ENCODE results near the gene CLBA1.
A peak's percentile ranks its signal among the peaks of the same experiment; 100 is the strongest.
"Not testable (repeated sequence)": the region's sequence is repeated elsewhere in the genome, so short reads cannot be mapped to it uniquely, and the experiment has no call there.

The CLBA1 gene

DNA sequence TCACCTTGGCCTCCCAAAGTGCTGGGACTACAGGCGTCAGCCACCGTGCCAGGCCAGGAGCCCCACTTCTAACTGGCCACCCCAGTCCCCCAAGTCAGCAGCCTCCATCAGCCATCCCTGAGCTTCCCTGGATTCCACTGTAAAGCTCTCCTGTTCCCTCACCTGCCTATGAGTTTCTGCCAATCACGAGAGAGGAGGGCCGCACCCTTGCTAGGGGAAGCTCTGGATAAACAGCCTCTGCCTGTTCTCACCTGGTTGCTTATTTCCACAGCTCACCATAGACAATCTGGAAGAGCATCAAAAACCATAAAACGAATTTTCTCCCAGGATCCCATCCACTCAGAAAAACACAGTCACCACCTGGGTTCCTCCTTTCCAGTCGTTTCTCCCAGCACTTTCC, 30.3 kb downstream of the CLBA1 start:
- intact Hi-C loops (cut with DNase I) = no loop called here

DNA sequence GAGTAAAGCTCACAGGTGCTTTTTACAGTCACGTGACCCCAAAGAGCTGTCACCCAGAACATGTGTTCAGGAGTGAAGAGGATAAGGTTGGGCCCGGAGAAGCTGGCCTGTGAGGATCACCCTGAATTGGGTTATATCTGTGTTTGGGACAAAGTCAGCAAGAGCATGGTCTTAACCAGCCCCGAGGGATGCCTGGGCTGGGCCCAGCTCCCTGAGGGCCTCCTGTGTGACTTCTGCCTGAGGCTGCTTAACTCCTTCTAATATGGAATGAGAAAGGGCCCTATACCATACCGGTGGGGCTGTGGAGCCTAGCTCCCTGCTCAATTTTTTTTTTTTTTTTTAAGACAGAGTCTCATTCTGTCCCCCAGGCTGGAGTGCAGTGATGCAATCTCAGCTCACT, 32.8 kb downstream of the CLBA1 start:
- DNase-seq = peak in 3 of 10 donors; percentile 14 to 49 (median 32)
- intact Hi-C loops (cut with DNase I) = no loop called here

More for the DNA sequence above, 30.3 kb downstream of the CLBA1 start:
- DNase-seq = peak in 2 of 10 donors; percentile 3 to 31

DNA sequence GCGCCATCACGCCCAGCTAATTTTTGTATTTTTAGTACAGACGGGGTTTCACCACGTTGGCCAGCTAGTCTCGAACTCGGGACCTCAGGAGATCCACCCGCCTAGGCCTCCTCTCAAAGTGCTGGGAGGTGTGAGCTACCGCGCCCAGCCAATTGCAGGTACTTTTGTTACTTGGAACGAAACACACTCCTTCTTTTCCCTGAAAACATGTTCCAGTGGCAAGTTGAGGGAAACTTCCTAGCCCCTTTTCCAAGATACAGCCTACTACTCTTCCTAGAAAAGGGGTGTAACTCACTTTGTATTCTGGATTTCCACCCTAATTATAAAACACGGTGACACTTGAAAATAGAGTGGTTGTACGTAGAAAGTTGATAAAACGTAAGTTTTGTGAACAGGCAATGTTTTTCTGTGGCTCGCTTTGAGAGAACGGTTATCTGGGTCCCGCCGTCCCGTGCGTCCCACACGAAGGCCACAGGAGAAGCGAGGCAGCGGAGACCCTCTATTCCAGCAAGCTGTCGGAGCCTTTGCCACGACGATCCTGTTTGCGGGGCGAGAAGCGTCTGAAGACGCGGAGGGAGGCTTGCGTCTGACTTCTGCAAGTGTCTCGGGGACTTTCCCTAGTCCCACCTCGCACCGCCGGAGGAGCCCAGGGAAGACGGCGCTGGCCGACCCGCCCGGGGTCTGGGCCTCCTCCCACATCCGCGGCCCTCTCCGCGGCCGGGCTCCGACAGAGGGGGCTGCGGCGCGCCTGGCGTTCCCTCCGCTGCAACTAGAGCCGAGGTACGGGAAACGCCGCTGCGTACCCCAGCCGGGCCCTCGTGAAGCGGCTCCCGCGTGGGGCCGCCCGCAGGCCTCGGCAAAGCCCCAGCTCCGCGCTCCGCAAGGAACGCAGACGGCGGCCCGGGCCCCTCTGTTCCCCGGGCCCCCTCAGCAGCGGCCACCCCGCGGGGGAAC, 34.5 kb downstream of the CLBA1 start:
- intact Hi-C loops (cut with DNase I) = loop anchor here (2.0 kb wide), 1 partner anchor 25 kb away; no protein-coding TSS in a partner anchor
- peak in 2 of 10 donors; percentile 77 to 86 for DNase-seq

DNA sequence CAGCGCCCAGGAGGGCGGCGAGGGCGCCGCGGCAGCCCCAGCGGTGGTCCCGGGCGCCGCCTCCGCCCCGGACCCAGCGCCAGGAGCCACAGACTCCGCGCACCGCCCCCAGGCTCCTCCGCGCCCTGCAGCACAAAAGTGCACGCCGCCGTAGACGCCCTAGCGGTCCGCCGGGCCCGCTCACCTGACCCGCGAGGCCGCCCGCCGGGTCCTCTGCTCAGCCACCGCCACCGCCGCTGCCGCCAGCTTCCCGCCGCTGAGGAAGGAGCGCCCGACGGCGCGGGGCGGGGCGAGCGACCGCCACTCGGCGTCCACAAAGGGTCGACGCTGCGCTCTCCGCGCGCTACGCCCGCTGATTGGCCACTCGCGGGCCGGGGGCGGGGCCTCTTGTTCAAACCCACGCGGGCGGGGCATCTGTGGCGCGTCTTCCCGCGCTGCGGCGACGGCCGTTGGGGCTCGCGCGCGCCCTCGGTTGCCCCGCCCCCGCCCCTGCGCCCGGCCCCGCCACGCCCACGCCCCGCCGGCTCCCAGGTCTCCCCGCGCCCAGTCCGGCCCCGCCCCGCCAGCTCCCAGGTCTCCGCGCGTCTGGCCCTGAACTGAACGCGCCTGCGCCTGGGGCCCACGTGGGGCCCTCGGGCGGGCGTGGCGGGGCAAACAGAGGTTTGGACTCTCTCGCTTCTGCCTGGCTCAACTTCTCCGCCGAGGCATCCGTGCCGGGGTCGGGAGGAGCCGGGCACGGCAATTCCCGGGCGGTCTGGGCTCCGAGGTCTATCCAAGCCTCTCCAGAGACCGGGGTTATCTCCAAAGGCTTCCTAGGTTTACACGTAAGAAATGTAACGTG, 35.4 kb downstream of the CLBA1 start, which contains the start of gene CDCA4:
CDCA4 (minus strand) TSS at position 269 of the 841 bp plus-strand sequence. CDS start 9,154 bp downstream, outside the sequence.
- intact Hi-C loops (cut with DNase I) = loop anchor here (1.0 to 2.0 kb wide), 2 partner anchors 24 to 36 kb away; partner anchors contain the start of gene CLBA1

DNA sequence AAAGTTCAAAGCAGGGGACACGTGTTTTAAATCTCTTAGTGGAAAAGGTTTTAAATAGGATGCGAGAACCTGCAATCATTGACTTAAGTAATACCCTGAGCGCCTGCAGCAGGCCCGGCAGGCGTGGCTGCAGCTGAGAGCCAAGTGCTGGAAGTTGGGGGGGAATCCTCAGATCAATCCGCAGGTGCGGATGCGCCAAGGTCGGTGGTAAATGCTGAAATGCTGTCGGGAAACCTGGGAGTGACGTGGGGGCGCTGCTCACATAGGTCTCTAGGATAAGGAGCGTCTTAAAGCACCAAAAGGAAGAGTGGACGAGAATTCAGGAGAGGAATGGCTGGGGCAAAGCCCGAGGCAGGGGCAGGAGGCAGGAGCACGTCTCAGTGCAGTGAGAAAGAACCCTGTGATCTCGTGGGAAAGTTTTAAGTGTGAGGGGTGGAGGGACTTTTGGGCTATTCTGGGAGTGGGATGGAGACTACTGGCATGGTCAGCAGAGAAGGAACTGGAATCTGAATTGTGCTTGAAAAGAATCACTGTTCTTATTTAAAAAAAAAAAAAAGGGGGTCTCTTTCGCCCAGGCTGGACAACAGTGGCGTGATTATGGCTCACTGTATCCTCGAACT, 36.2 kb downstream of the CLBA1 start:
- intact Hi-C loops (cut with DNase I) = loop anchor here (1.0 to 2.0 kb wide), 2 partner anchors 23 to 36 kb away; partner anchors contain the start of gene CLBA1
- peak in 6 of 10 donors; percentile 20 to 89 (median 30) for DNase-seq

More for the DNA sequence above, 35.4 kb downstream of the CLBA1 start, which contains the start of gene CDCA4:
- DNase-seq = peak; percentile 93 to 100 (median 98)

DNA sequence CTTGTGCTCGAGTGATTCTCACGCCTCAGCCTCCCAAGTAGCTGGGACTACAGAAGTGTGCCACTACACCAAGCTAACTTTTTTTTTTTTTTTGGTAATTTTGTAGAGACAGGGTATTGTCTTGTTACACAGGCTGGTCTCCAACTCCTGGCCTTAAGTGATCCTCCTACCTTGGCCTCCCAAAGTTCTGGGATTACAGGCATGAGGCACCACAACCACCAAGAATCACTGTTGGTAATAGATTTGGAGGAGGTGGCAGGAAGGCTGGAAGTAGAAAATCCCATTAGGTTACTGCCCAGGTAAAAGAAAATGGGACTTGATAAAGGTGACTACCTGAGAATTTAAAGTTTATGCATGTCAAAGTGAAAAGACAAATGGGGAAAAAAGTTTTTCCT, 36.7 kb downstream of the CLBA1 start:
- intact Hi-C loops (cut with DNase I) = no loop called here
- DNase-seq = no peak

DNA sequence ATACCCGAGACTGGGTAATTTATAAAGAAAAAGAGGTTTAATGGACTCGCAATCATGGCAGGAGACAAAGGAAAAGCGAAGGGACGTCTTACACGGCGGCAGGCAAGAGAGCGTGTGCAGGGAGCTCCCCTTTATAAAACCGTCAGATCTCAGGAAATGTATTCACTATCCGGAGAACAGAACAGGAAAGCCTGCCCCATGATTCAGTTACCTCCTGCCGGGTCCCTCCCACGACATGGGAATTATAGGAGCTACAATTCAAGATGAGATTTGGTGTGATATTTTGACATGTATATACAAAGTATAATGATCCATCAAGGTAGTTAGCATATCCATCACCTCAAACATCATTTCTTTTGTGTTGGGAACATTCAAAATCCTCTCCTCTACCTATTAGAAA, 37.6 kb downstream of the CLBA1 start:
- DNase-seq = peak in 1 of 10 donors; percentile 18
- intact Hi-C loops (cut with DNase I) = no loop called here

DNA sequence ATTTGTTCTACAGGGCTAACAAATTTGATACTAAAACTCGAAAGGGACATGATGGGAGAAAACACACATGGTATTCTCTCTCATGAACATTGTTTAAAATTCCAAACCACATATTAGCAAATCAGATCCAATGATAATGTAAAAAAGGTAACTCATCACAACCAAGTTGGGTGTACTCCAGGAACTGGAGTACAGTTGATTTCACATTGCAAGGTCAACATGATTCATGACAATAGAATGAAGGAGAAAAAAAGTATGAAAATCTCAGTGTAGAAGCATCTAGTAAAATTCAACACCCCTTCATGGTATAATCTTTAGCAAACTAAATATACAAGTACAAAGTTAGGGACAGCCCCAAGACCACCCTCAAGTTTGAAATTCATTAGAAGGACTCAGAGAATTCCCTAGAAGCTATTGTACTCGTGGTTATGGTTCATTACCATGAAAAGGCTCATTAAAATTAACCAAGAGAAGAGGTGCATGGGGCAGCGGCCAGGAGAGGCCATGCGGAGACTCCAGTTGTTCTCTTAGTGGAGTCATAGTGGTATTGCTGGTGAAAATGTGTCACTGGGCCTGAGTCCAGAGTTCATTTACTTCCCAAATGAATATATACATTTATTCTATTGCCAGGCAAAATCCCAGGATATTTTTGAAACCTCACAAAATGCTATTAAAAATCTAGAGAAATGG, 38.3 kb downstream of the CLBA1 start:
- no peak for DNase-seq
- intact Hi-C loops (cut with DNase I) = no loop called here

DNA sequence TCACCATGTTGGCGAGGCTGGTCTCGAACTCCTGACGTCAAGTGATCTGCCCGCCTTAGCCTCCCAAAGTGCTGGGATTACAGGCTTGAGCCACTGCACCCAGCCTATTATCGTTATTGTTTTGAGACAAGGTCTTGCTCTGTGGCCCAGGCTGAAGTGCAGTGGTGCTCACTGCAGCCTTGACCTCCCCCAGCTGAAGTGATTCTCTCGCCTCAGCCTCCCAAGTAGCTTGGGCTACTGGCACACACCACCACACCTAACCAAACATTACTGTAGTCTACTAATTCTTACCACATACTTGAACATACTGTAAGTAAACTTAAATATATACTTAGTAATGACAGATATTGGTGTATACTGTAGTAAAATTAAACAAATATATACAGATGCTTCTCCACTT, 39.8 kb downstream of the CLBA1 start:
- intact Hi-C loops (cut with DNase I) = no loop called here
- DNase-seq = peak in 1 of 10 donors; percentile 27

DNA sequence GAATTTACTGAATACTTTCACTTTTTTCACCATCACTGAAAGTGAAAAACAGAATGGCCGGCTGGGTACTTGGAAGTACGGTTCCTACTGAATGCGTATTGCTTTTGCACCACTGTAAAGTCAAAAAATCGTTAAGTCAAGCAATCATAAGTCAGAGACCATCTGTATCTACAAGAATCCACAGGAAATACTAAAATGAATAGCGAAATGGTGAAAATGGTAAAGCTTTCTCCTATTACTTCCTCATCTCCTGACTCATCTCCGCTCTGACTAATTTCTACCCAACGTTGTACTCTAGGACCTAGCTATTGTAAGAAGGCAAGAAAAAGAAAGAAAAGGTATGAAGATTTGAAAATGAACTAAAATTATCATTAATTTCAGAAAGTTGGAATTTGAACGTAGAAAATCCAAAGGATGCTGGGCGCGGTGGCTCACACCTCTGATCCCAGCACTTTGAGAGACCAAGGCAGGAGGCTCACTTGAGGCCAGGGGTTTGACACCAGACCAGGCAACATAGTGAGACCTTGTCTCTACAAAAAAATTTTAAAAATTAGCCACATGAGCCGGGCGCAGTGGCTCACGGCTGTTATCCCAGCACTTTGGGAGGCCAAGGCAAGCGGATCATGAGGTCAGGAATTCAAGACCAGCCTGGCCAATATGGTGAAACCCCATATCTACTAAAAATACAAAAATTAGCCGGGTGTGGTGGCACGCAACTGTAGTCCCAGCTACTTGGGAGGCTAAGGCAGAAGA, 40.6 kb downstream of the CLBA1 start:
- intact Hi-C loops (cut with DNase I) = no loop called here
- DNase-seq = peak in 2 of 10 donors; percentile 20 to 29

DNA sequence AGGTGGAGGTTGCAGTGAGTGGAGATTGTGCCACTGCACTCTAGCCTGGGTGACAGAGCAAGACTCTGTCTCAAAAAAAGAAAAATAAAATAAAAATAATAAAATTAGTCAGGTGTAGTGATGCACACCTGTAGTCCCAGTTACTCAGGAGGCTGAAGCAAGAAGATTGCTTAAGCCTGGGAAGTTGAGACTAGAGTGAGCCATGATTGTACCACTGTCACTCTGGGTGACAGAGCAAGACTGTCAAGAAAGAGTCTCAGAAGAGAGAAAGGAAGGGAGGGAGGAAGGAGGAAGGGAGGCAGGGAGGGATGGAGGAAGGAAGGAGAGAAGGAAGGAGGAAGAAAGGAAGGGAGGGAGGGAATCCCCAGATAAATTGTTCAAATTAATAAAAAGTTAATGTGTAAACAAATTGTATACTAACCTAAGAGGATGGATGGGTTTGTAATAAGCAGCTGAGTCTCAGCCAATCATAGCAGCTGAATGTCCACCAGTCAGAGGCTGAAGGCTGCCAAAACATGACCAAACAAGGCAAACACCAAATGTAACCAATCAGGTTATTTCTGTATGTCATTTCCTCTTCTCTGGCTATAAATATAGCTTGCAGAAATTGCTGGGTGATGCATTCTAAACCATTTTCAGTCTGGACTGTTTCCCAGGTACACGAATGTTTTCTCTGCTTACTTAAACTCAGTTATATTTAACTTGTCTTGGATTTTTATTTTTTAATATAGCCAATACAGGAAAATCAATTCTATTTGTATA, 41.4 kb downstream of the CLBA1 start:
- intact Hi-C loops (cut with DNase I) = no loop called here
- no peak for DNase-seq

DNA sequence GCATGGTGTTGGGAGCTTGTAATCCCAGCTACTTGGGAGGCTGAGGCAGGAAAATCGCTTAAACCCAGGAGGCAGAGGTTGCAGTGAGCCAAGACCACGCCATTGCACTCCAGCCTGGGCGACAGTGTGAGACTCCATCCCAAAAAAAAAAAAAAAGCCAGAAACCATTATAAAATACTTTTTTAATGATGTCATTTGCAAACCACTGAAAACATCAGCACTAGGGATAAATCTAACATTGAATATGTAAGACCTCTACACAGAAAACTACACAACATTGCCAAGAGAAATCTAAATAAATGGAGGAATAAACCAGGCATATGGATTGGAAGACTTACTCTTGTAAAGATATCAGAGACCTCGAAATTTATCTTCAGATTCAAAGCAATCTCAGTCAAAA, 42.1 kb downstream of the CLBA1 start:
- intact Hi-C loops (cut with DNase I); DNase-seq: not testable (repeated sequence)

DNA sequence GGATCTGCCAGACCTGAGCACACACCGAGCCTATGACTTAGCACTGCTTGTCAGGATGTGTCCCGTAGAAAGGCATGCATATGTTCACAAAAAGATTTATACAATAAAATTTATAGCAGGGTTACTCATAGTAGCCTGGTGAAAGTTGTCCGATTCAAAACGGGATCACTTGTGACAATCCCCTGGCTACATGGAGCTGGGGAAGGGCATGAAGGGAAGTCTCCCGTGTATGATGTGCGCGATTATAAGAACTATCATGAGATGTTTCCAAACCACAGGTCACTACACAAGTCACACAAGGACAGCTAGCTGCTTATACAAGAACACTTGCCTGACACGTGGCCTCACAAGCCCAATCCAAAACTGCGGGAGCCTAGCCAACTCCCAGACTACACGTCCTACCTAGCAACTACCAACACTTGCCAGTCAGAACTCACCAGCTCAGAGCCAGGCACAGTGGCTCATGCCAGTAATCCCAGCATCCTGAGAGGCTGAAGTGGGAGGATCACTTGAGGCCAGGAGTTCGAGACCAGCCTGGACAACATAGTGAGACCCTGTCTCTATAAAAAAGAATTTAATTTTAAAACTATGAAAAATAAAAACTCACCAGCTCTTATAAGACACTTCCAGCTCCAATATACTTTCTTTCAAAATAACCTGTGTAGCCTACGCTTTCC, 42.8 kb downstream of the CLBA1 start:
- intact Hi-C loops (cut with DNase I) = no loop called here
- no peak for DNase-seq

DNA sequence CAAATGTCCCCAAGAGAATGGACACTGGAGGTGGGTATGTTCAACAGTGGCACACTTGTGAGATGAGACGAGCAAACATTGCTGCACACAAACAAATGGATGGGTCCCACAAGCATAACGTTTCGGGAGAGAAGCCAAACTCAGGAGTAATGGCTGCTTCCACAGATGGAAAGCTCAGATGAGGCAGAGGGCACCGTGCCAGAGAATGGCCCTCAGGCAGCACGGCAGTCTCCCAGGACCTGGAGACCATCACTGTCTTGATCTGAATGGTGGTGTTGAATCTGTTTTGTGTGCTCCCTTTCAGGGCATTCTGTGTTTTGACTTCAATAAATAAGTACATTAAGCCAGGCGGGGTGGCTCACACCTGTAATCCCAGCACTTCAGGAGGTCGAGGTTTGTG, 43.8 kb downstream of the CLBA1 start:
- peak in 2 of 10 donors; percentile 20 to 31 for DNase-seq
- intact Hi-C loops (cut with DNase I) = no loop called here

DNA sequence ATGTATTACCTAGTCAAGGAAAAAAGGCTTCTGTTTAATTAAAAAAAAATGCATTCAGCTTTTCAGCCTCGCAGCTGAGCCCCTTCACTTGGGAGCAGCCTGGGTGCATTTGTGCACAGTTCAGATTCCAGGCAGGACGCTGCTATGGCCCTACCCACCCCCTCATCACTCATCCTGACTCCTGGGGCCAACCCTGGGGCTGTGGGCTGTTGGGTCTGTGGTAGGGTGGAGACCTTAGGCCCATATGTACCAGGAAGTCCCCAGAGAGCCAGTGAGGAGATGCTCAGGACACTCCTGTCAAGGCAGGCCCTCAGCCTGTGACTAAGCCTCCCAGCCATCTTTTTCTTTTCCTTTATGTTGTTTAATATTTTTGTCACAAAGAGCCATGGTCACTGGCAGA, 44.6 kb downstream of the CLBA1 start:
- peak in 1 of 10 donors; percentile 53 for DNase-seq
- intact Hi-C loops (cut with DNase I) = no loop called here

DNA sequence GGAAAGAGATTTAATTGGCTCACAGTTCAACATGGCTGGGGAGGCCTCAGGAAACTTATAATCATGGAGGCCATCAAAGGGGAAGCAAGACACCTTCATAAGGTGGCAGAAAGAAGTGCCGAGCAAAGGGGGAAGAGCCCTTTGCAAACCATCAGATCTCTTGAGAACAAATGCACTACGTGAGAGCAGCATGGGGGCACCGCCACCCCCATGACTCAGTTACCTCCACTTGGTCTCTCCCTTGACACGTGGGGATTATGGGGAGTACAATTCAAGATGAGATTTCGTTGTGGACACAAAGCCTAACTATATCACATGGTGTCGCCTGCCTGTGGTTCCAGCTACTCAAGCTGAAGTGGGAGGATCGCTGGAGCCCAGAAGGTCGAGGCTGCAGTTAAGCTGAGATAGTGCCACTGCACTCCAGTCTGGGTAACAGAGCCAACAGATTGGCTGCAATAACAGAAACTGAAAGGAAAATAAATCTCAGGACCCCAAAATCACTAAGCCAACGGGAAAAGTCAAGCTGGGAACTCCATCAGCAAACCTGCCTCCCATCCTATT, 45.3 kb downstream of the CLBA1 start:
- peak in 1 of 10 donors; percentile 19 for DNase-seq
- intact Hi-C loops (cut with DNase I) = no loop called here

DNA sequence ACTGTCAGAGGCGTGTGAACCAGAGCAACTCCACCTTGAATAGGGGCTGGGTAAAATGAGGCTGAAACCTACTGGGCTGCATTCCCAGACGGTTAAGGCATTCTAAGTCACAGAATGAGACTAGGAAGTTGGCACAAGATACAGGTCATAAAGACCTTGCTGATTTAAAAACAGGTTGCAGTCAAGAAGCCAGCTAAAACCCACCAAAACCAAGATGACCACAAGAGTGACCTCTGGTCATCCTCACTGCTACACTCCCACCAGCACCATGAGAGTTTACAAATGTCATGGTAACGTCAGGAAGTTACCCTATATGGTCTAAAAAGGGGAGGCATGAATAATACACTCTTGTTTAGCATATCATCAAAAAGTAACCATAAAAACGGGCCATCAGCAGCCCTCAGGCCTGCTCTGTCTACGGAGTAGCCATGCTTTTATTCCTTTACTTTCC, 46.9 kb downstream of the CLBA1 start:
- intact Hi-C loops (cut with DNase I); DNase-seq: not testable (repeated sequence)

Data from posterior cingulate gyrus (tissue), 11 donors.